Keratinocyte (primary cell): Measurements from ENCODE around the gene KANSL2. TPM values are rescaled to one million over a fixed set of nuclear protein-coding genes. Genes with fewer than 3 reads are reported as not detected.

Source experiments
- DNase-seq: peaks from one replicate; pipeline ENCODE4 v3.0.0-alpha.2; 2011; ENCODE audit warnings: low read depth, missing footprints, low spot score
- FAIRE-seq: peaks from 2 replicates; lab custom pipeline; 2011; peaks lifted over from hg19 to GRCh38; lab: Jason Lieb, UNC
- H2AFZ ChIP-seq: 2 replicates; pipeline ENCODE4 v1.6.0; 2012; ENCODE audit warnings: low read length, control low read depth, inconsistent platforms; ENCODE audit not compliant: control insufficient read depth
- H3K27ac ChIP-seq: 2 replicates; pipeline ENCODE4 v1.5.1; 2011; ENCODE audit warnings: low read length; ENCODE audit not compliant: control insufficient read depth, insufficient read depth
- H3K27me3 ChIP-seq: 3 replicates; pipeline ENCODE4 v1.6.0; 2011; ENCODE audit warnings: low read length; ENCODE audit not compliant: control insufficient read depth, insufficient read depth; ENCODE audit errors: extremely low read depth
- H3K36me3 ChIP-seq, 2 experiments: 2 replicates in 1 of 2; 3 replicates in 1 of 2; pipeline ENCODE4 v1.5.1; 2011; ENCODE audit warnings: low read length in 2 of 2, mild to moderate bottlenecking in 1 of 2; ENCODE audit not compliant: control insufficient read depth in 2 of 2, insufficient read depth in 2 of 2; ENCODE audit errors: extremely low read depth in 1 of 2
- H3K4me1 ChIP-seq: 3 replicates; pipeline ENCODE4 v1.5.1; 2011; ENCODE audit warnings: low read length; ENCODE audit not compliant: control insufficient read depth, insufficient read depth; ENCODE audit errors: extremely low read depth
- H3K4me2 ChIP-seq: 3 replicates; pipeline ENCODE4 v1.6.0; 2011; ENCODE audit warnings: low read depth, low read length; ENCODE audit not compliant: control insufficient read depth, insufficient read depth; ENCODE audit errors: extremely low read depth
- H3K4me3 ChIP-seq, 3 experiments: fragments of 200-600 bp in 1 of 3; sonication (generic) in 1 of 3; 2 replicates in 2 of 3; 3 replicates in 1 of 3; pipeline ENCODE4 v1.5.1; 2011 to 2016; ENCODE audit warnings: low read length in 3 of 3, mild to moderate bottlenecking in 3 of 3, control low read depth in 2 of 3, inconsistent platforms in 1 of 3, low read depth in 1 of 3, mixed read lengths in 1 of 3, mixed run types in 1 of 3, moderate library complexity in 1 of 3; ENCODE audit not compliant: control insufficient read depth in 2 of 3, insufficient read depth in 2 of 3; ENCODE audit errors: extremely low read depth in 1 of 3
- H3K79me2 ChIP-seq: 2 replicates; pipeline ENCODE4 v1.6.0; 2012; ENCODE audit warnings: low read length; ENCODE audit not compliant: control insufficient read depth, insufficient read depth
- H3K9ac ChIP-seq: 3 replicates; pipeline ENCODE4 v1.6.0; 2011; ENCODE audit warnings: low read length; ENCODE audit not compliant: control insufficient read depth, insufficient read depth; ENCODE audit errors: extremely low read depth
- H3K9me1 ChIP-seq: 3 replicates; pipeline ENCODE4 v1.6.0; 2011; ENCODE audit warnings: low read length; ENCODE audit not compliant: control insufficient read depth, insufficient read depth; ENCODE audit errors: extremely low read depth
- H3K9me3 ChIP-seq: 2 replicates; pipeline ENCODE4 v1.5.1; 2012; ENCODE audit warnings: low read depth, low read length; ENCODE audit not compliant: control insufficient read depth
- H4K20me1 ChIP-seq: 3 replicates; pipeline ENCODE4 v1.6.0; 2011; ENCODE audit warnings: low read length; ENCODE audit not compliant: control insufficient read depth, insufficient read depth; ENCODE audit errors: extremely low read depth
- EZH2 ChIP-seq: IDR thresholded peaks from one replicate; pipeline ENCODE4 v1.6.1; 2012; ENCODE audit warnings: inconsistent platforms, mild to moderate bottlenecking, low read length, moderate library complexity
- dilution Hi-C: fragments of 300-500 bp; cut with MboI; formaldehyde crosslinking; loops from one replicate; pipeline ENCODE4 v1.7.0; 2020; ENCODE audit warnings: low sequenced_read_pairs; ENCODE audit not compliant: extremely low pct_ligation_motif_present
- polyA plus RNA-seq, 5 experiments: library from polyadenylated mRNA; depleted of rRNA in 3 of 5; stranded (reverse) in 3 of 5; stranded (forward) in 1 of 5; unstranded in 1 of 5; fragments of >200 nt; gene quantifications; 1 replicate in 1 of 5; 2 replicates in 3 of 5; 3 replicates in 1 of 5; pipeline versions ENCODE4 v1.2.1 to v1.2.3, GENCODE V29; 2011 to 2012; ENCODE audit warnings: missing spikeins in 2 of 5, low read depth in 1 of 5, low replicate concordance in 1 of 5
- small RNA-seq, 3 experiments: library from RNA; depleted of rRNA; stranded (forward); fragments of <200 nt; gene quantifications; one replicate each; pipeline ENCODE3, GENCODE V24; 2012; ENCODE audit warnings: low read depth in 3 of 3, low replicate concordance in 1 of 3; ENCODE audit not compliant: insufficient read length in 3 of 3
- TF ChIP-seq, protein P1 (sequence below), 3 experiments: IDR thresholded peaks in 1 of 3; conservative IDR thresholded peaks in 1 of 3; optimal IDR thresholded peaks in 1 of 3; 2 replicates in 2 of 3; 3 replicates in 1 of 3; pipeline versions ENCODE3 to v1.5.1; 2011; ENCODE audit warnings: low read length in 3 of 3, mild to moderate bottlenecking in 3 of 3, moderate library complexity in 2 of 3, control low read depth in 1 of 3, inconsistent platforms in 1 of 3; ENCODE audit not compliant: insufficient read depth in 2 of 3; ENCODE audit errors: extremely low read depth in 1 of 3

KANSL2 gene
- polyA plus RNA-seq, 1 donor (not counting 4 experiments of a cell fraction or from before 2014, with no cell fraction given), result 37.8 TPM

- H3K79me2 ChIP-seq, result no peaks in the 10 kb centered on the region
- dilution Hi-C loops, result no loop called here
- H3K36me3 ChIP-seq, result no peaks in the 10 kb centered on the region
Observed at GRCh38 chr12:48613321-48613720, 68.7 kb downstream of the KANSL2 start.

More at GRCh38 chr12:48613321-48613720, 68.7 kb downstream of the KANSL2 start:
- DNase-seq (no peak), FAIRE-seq (no peak)
- H3K27ac ChIP-seq, result no peak overlapping the region
- H3K27me3 ChIP-seq, result no peaks in the 10 kb centered on the region
- no peak overlapping the region for H3K9ac ChIP-seq
- H3K4me3 ChIP-seq, result no peak overlapping the region
- no peaks in the 10 kb centered on the region for H4K20me1 ChIP-seq
- no peak overlapping the region for H3K4me2 ChIP-seq
- no peaks in the 10 kb centered on the region for H3K9me3 ChIP-seq
- no peaks in the 10 kb centered on the region for H3K4me1 ChIP-seq
- no peak for TF ChIP-seq EZH2
- TF ChIP-seq, protein P1, sequence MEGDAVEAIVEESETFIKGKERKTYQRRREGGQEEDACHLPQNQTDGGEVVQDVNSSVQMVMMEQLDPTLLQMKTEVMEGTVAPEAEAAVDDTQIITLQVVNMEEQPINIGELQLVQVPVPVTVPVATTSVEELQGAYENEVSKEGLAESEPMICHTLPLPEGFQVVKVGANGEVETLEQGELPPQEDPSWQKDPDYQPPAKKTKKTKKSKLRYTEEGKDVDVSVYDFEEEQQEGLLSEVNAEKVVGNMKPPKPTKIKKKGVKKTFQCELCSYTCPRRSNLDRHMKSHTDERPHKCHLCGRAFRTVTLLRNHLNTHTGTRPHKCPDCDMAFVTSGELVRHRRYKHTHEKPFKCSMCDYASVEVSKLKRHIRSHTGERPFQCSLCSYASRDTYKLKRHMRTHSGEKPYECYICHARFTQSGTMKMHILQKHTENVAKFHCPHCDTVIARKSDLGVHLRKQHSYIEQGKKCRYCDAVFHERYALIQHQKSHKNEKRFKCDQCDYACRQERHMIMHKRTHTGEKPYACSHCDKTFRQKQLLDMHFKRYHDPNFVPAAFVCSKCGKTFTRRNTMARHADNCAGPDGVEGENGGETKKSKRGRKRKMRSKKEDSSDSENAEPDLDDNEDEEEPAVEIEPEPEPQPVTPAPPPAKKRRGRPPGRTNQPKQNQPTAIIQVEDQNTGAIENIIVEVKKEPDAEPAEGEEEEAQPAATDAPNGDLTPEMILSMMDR (optimal IDR thresholded peaks at IDR 0.05 in 1 of 3, IDR thresholded peaks at IDR 0.05 in 1 of 3, conservative IDR thresholded peaks at IDR 0.05 in 1 of 3; ENCODE audit: extremely low read depth in 1 of 3, insufficient read depth in 2 of 3, low read length in 3 of 3), result no peak
- H3K9me1 ChIP-seq, result no peaks in the 10 kb centered on the region
- no peak overlapping the region for H2AFZ ChIP-seq

Small RNA genes within 50 kb of the gene (small RNA-seq; reads per million reads assigned to genes)
- gene MIR1291, result 0 reads per million in 3 experiments
- 1.3 to 27.9 (median 19.5) reads per million in 3 experiments for gene SNORA2A
- 12.7 to 48.0 (median 25.5) reads per million in 3 experiments for gene SNORA2B
- 0 to 0.80 (median 0) reads per million in 3 experiments for gene SNORA2C

Other genes starting within 250 kb of the KANSL2 start
- gene ANP32D, start 209.7 kb downstream of the KANSL2 start, polyA plus RNA-seq, result not detected in 3 replicates
- 3.3 to 5.3 TPM (median 4.3 TPM) in 3 replicates for gene C12orf54, start 199.7 kb downstream of the KANSL2 start, polyA plus RNA-seq
- not detected in 3 replicates for gene OR8S1, start 156.6 kb downstream of the KANSL2 start, polyA plus RNA-seq
- not detected in 3 replicates for gene LALBA, start 112.2 kb downstream of the KANSL2 start, polyA plus RNA-seq
- gene CCNT1, start 34.5 kb upstream of the KANSL2 start, polyA plus RNA-seq, result 20.4 to 23.4 TPM (median 22.5 TPM) in 3 replicates
- 11.9 to 22.8 TPM (median 13.2 TPM) in 3 replicates for gene ADCY6, start 106.9 kb upstream of the KANSL2 start, polyA plus RNA-seq
- gene CACNB3, start 136.3 kb upstream of the KANSL2 start, polyA plus RNA-seq, result 16.1 to 19.8 TPM (median 19.3 TPM) in 3 replicates
- 36.9 to 64.6 TPM (median 57.8 TPM) in 3 replicates for gene DDX23, start 169.9 kb upstream of the KANSL2 start, polyA plus RNA-seq
- 0.05 to 0.30 TPM (median 0.16 TPM) in 3 replicates for gene RND1, start 183.6 kb upstream of the KANSL2 start, polyA plus RNA-seq
- gene FKBP11, start 243.3 kb upstream of the KANSL2 start, polyA plus RNA-seq, result 9.5 to 18.4 TPM (median 18.1 TPM) in 3 replicates